CD14-positive monocyte (primary cell): Measurements from ENCODE around the gene C1orf74. TPM values are rescaled to one million over a fixed set of nuclear protein-coding genes. Genes with fewer than 3 reads are reported as not detected.

Experiments
- DNase-seq, 3 donors: peaks; one replicate each; pipeline ENCODE4 v3.0.0-alpha.2; 2011 to 2022
- H2AFZ ChIP-seq: 2 replicates; pipeline ENCODE4 v1.6.0; 2012; ENCODE audit warnings: mild to moderate bottlenecking, low read depth, low read length, inconsistent platforms; ENCODE audit not compliant: insufficient read depth, poor library complexity, severe bottlenecking
- H3K27ac ChIP-seq, 2 donors: 1 replicate in 1 of 2; 2 replicates in 1 of 2; pipeline ENCODE4 v1.5.1; 2012 to 2013; ENCODE audit warnings: low read length in 2 of 2, control low read depth in 1 of 2, inconsistent platforms in 1 of 2, low read depth in 1 of 2, mild to moderate bottlenecking in 1 of 2
- H3K27me3 ChIP-seq, 2 donors: one replicate each; pipeline versions ENCODE4 v1.6.0 to v1.6.1; 2011 to 2013; ENCODE audit warnings: low read length in 2 of 2; ENCODE audit not compliant: control insufficient read depth in 2 of 2, insufficient read depth in 2 of 2
- H3K36me3 ChIP-seq, 2 donors: replicated peaks in 1 of 2; 1 replicate in 1 of 2; 2 replicates in 1 of 2; pipeline versions ENCODE4 v1.5.1 to v1.6.1; 2012 to 2013; ENCODE audit warnings: low read length in 2 of 2, control low read depth in 1 of 2, inconsistent platforms in 1 of 2, mild to moderate bottlenecking in 1 of 2; ENCODE audit not compliant: insufficient read depth in 2 of 2, control insufficient read depth in 1 of 2
- H3K4me1 ChIP-seq, 2 donors: 1 replicate in 1 of 2; 2 replicates in 1 of 2; pipeline versions ENCODE4 v1.5.1 to v1.6.1; 2012 to 2013; ENCODE audit warnings: low read length in 2 of 2, control low read depth in 1 of 2, inconsistent platforms in 1 of 2, mild to moderate bottlenecking in 1 of 2, moderate library complexity in 1 of 2; ENCODE audit not compliant: insufficient read depth in 2 of 2, control insufficient read depth in 1 of 2
- H3K4me2 ChIP-seq: replicated peaks from 2 replicates; pipeline ENCODE3; 2012; ENCODE audit warnings: low read length, moderate library complexity, mild to moderate bottlenecking; ENCODE audit not compliant: poor library complexity, severe bottlenecking; ENCODE audit errors: extremely low read depth
- H3K4me3 ChIP-seq, 3 experiments: fragments of 200-600 bp in 1 of 3; sonication (generic) in 1 of 3; replicated peaks in 1 of 3; 1 replicate in 2 of 3; 2 replicates in 1 of 3; pipeline ENCODE4 v1.5.1; 2011 to 2013; ENCODE audit warnings: low read length in 3 of 3, mild to moderate bottlenecking in 3 of 3, control low read depth in 2 of 3, low read depth in 2 of 3, inconsistent platforms in 1 of 3, moderate library complexity in 1 of 3
- H3K79me2 ChIP-seq: 2 replicates; pipeline ENCODE4 v1.6.0; 2012; ENCODE audit warnings: mild to moderate bottlenecking, control low read depth, inconsistent platforms, low read length, moderate library complexity; ENCODE audit not compliant: insufficient read depth
- H3K9ac ChIP-seq: 2 replicates; pipeline ENCODE4 v1.6.0; 2017; ENCODE audit warnings: low read length, mild to moderate bottlenecking; ENCODE audit not compliant: insufficient read depth, poor library complexity, severe bottlenecking
- H3K9me3 ChIP-seq, 2 donors: replicated peaks in 1 of 2; 1 replicate in 1 of 2; 2 replicates in 1 of 2; pipeline versions ENCODE4 v1.5.1 to v1.6.1; 2012 to 2013; ENCODE audit warnings: low read length in 2 of 2, control low read depth in 1 of 2; ENCODE audit not compliant: control insufficient read depth in 1 of 2, insufficient read depth in 1 of 2
- H4K20me1 ChIP-seq: 2 replicates; pipeline ENCODE4 v1.6.0; 2012; ENCODE audit warnings: mild to moderate bottlenecking, low read length, control low read depth, moderate library complexity; ENCODE audit not compliant: insufficient read depth
- H3K27ac Mint-ChIP-seq, 7 donors: one replicate each; pipeline ENCODE4 v1.8.0; 2020; ENCODE audit warnings: mild to moderate bottlenecking in 7 of 7, mixed read lengths in 7 of 7, moderate library complexity in 6 of 7, inconsistent platforms in 2 of 7
- H3K27me3 Mint-ChIP-seq, 3 donors: one replicate each; pipeline ENCODE4 v1.8.0; 2021 to 2022; ENCODE audit warnings: low read depth in 3 of 3, mild to moderate bottlenecking in 3 of 3, mixed read lengths in 3 of 3, moderate library complexity in 3 of 3, inconsistent platforms in 1 of 3
- H3K36me3 Mint-ChIP-seq, 2 donors: one replicate each; pipeline ENCODE4 v1.8.0; 2020; ENCODE audit warnings: mixed read lengths in 2 of 2, inconsistent platforms in 1 of 2, mild to moderate bottlenecking in 1 of 2
- H3K4me1 Mint-ChIP-seq: one replicate; pipeline ENCODE4 v1.8.0; 2020; ENCODE audit warnings: mild to moderate bottlenecking, mixed read lengths
- H3K4me3 Mint-ChIP-seq, 2 donors: one replicate each; pipeline ENCODE4 v1.8.0; 2020; ENCODE audit warnings: mild to moderate bottlenecking in 2 of 2, mixed read lengths in 2 of 2, moderate library complexity in 1 of 2
- H3K9me3 Mint-ChIP-seq, 7 donors: one replicate each; pipeline ENCODE4 v1.8.0; 2020 to 2022; ENCODE audit warnings: mixed read lengths in 7 of 7, mild to moderate bottlenecking in 6 of 7, moderate library complexity in 6 of 7, inconsistent platforms in 2 of 7
- WGBS: methylation state at CpG from one replicate; pipeline ENCODE4 v1.1.5; 2013; ENCODE audit warnings: missing lambda C conversion rate; ENCODE audit not compliant: insufficient coverage; 5-methylcytosine and 5-hydroxymethylcytosine counted together
- intact Hi-C, 2 donors: fragments of 100-400 bp; cut with micrococcal nuclease; formaldehyde crosslinking; loops; one replicate each; pipeline versions ENCODE4 v1.15.0 to v1.15.1; 2023
- polyA plus RNA-seq, 3 donors: library from polyadenylated mRNA; depleted of rRNA in 1 of 3; unstranded in 2 of 3; stranded (reverse) in 1 of 3; fragments of 300-500 nt in 2 of 3; fragments of >200 nt in 1 of 3; fragmentation: Illumina TruSeq in 2 of 3; gene quantifications; 1 replicate in 2 of 3; 2 replicates in 1 of 3; pipeline ENCODE4 v1.2.3, GENCODE V29; 2012 to 2021
- TF ChIP-seq, protein P1 (sequence below): fragments of 200-600 bp; IDR thresholded peaks from one replicate; pipeline ENCODE4 v1.8.0; 2022; ENCODE audit warnings: antibody characterized with exemption, mild to moderate bottlenecking

C1orf74 gene
- polyA plus RNA-seq, 3 donors: 0.07 to 0.47 (median 0.19) TPM

DNA sequence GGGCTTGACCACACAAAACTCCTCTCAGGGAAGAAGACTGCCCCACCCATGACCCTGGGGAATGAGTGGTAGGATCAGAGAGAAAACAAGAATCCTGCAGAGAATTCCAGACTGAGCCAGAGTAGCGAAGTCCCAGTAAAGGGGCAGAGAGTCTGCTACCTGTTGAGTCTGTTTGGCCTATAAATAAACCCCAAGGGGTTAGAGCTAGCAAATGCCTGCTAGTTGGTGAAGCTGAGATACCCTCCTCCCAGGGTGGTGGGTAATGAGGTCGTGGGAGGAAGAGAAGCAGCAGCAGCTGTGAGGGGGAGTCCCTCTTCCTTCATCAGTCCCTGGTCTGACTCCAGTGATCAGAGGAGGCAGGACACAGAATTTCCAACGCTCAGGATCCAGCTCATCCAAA is 26.0 kb downstream of the C1orf74 start:
- peak overlapping the region; percentile 93 to 98 for H3K4me3 Mint-ChIP-seq
- peaks cover 56 to 57% of the 10 kb centered on the region in 2 donors for H3K36me3 Mint-ChIP-seq
- H3K4me2 ChIP-seq: peak overlapping the region; percentile 96
- peak overlapping the region; percentile 71 for H3K9ac ChIP-seq
- H3K4me1 Mint-ChIP-seq: peaks cover 83% of the 10 kb centered on the region
- DNase-seq: no peak
- intact Hi-C loops: no loop called here
- no peaks in the 10 kb centered on the region for H3K9me3 Mint-ChIP-seq
- WGBS: no CpG with 5 or more reads among the region's 3 CpGs
- H4K20me1 ChIP-seq: peaks cover 46% of the 10 kb centered on the region
- H3K4me3 ChIP-seq: peak overlapping the region in 2 of 3 experiments; percentile 44 to 92
- H3K4me1 ChIP-seq: peaks cover 83 to 91% of the 10 kb centered on the region in 2 donors
- H2AFZ ChIP-seq: no peak overlapping the region
- H3K27ac Mint-ChIP-seq: peak overlapping the region; percentile 69 to 98 (median 84)
- TF ChIP-seq, protein P1, sequence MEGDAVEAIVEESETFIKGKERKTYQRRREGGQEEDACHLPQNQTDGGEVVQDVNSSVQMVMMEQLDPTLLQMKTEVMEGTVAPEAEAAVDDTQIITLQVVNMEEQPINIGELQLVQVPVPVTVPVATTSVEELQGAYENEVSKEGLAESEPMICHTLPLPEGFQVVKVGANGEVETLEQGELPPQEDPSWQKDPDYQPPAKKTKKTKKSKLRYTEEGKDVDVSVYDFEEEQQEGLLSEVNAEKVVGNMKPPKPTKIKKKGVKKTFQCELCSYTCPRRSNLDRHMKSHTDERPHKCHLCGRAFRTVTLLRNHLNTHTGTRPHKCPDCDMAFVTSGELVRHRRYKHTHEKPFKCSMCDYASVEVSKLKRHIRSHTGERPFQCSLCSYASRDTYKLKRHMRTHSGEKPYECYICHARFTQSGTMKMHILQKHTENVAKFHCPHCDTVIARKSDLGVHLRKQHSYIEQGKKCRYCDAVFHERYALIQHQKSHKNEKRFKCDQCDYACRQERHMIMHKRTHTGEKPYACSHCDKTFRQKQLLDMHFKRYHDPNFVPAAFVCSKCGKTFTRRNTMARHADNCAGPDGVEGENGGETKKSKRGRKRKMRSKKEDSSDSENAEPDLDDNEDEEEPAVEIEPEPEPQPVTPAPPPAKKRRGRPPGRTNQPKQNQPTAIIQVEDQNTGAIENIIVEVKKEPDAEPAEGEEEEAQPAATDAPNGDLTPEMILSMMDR: no peak
- peaks cover 0 to 2% (median 0%) of the 10 kb centered on the region in 3 donors for H3K27me3 Mint-ChIP-seq
- H3K9me3 ChIP-seq: no peaks in the 10 kb centered on the region
- H3K27me3 ChIP-seq: no peaks in the 10 kb centered on the region
- H3K36me3 ChIP-seq: peaks cover 48 to 53% of the 10 kb centered on the region in 2 donors
- H3K79me2 ChIP-seq: peaks cover 74% of the 10 kb centered on the region
- peak overlapping the region in 1 of 2 donors; percentile 91 for H3K27ac ChIP-seq

DNA sequence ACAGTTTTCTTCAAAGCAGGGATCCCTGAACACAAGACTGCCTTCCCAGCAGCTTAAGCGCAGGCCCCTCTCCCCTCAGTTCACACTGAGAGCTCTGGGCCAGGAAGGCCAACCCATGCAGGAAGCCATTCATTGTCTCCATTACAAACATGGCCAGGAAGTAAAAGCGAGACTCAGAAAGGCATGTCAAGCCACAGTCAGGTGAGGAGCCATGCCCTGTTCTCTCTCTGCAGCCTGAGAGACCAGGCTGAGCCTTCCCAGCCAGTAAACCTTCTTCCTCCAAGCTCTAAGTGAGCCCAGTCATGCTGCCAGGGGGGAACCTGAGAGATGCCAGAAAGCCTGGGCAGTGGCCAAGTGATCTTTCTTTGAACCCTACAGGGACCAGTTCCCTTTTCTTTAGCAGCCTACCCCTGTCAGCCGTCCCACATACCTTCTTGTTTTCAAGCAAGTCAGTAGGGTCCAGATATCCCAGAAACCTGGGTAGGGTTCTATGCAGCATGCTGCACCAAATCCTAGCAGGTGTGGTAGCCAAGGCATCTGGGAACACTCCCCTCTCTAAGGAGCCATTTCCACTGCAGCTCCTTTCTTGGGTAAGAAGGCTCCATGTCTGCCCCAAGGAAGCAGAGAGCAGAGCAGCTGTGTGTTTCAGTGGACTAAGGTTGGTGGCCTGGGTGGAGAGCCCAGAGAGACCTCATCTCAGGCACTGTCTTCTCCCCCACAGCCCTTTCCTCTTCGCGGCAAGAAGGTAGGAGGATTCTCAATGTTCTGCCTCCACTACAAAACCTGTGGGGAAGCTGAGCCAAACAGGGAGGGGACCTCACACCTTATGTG is 27.5 kb downstream of the C1orf74 start:
- Histone ChIP-seq H3K36me3 (peaks cover 33 to 38% of the 10 kb centered on the region in 2 donors), H2AFZ (no peak overlapping the region), H3K27me3 (no peaks in the 10 kb centered on the region), H3K9me3 (no peaks in the 10 kb centered on the region), H3K4me1 (peaks cover 85 to 89% of the 10 kb centered on the region in 2 donors), H4K20me1 (peaks cover 37% of the 10 kb centered on the region), H3K27ac (peak overlapping the region; percentile 91 to 92), H3K4me3 (peak overlapping the region; percentile 44 to 92 (median 74)), H3K79me2 (peaks cover 59% of the 10 kb centered on the region), H3K4me2 (peak overlapping the region; percentile 96), H3K9ac (peak overlapping the region; percentile 71)
- peaks cover 0 to 3% (median 0%) of the 10 kb centered on the region in 3 donors for H3K27me3 Mint-ChIP-seq
- H3K9me3 Mint-ChIP-seq: no peaks in the 10 kb centered on the region
- TF ChIP-seq, protein P1: no peak
- intact Hi-C loops: no loop called here
- peak overlapping the region; percentile 93 to 98 for H3K4me3 Mint-ChIP-seq
- WGBS: 6% methylated on average over 3 of the region's 5 CpGs
- H3K27ac Mint-ChIP-seq: peak overlapping the region; percentile 95 to 98 (median 98)
- DNase-seq: peak; percentile 76 to 87 (median 82)
- peaks cover 40 to 42% of the 10 kb centered on the region in 2 donors for H3K36me3 Mint-ChIP-seq
- peaks cover 80% of the 10 kb centered on the region for H3K4me1 Mint-ChIP-seq
